HG03196 (cell line): ENCODE data around the gene TFCP2.
"Not testable (repeated sequence)": the region's sequence is repeated elsewhere in the genome, so short reads cannot be mapped to it uniquely, and the experiment has no call there.

Experiments used
- ATAC-seq: cut with Tn5 transposase; IDR thresholded peaks from one replicate; pipeline ENCODE4 v1.9.1; 2021; ENCODE audit not compliant: unreplicated experiment

Gene TFCP2

DNA sequence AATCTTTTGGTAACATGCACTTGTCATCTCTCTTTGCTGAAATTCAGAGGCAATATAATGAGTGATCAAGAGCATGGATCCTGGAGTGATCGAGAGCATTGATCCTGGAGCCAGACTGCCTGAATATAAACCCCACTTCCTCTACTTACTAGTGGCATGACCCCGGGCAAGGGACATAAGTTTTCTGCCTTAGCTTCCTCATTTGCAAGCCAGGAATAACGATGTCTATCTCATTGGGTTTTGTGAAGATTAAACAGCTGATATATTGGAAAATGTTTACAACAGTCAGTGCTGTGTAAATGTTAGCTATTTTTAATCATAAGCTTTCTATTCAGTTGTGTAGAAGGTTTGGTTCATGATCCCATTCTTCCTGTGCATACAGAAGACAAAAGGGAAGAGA is 87.2 kb downstream of the TFCP2 start:
- no peak for ATAC-seq

DNA sequence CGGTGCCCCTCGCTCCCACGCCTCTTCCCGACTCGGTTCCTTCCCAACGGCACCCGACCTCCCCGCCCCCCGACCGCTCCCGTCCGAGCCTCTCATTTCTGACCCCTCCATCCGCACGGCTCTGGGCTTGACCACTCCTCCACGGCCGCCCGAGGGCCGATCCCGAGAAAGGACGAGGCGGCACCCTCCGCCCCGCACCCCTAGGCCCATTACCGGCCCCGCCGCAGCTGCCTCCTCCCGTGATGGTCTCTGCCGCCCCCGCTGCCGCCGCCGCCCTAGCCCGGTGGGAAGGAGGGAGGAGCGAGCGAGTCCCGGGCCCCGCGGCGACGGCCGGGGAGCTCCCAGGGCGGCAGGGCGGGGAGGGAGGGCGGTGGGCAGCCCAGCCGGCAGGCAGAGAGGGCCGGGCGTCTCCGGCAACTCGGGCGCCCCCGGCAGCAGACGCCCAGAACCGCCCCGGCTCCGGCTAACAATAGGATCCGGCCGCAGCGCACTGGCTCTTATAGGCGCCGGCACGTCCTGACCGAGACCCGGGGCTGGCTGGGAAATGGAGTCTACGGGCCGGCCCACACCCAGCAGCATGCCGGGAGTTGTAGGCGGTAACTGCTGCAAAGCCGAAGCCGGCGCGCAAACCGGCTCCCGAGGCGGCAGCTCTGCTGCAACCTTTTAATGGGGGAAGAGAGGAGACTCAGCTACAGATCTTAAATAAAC is 89.7 kb downstream of the TFCP2 start, which contains the start of gene CSRNP2:
TSS of gene CSRNP2 (minus strand) at position 471 of the 708 bp plus-strand sequence. CDS start 7,035 bp downstream, outside the sequence.
- ATAC-seq: peak; percentile 98

DNA sequence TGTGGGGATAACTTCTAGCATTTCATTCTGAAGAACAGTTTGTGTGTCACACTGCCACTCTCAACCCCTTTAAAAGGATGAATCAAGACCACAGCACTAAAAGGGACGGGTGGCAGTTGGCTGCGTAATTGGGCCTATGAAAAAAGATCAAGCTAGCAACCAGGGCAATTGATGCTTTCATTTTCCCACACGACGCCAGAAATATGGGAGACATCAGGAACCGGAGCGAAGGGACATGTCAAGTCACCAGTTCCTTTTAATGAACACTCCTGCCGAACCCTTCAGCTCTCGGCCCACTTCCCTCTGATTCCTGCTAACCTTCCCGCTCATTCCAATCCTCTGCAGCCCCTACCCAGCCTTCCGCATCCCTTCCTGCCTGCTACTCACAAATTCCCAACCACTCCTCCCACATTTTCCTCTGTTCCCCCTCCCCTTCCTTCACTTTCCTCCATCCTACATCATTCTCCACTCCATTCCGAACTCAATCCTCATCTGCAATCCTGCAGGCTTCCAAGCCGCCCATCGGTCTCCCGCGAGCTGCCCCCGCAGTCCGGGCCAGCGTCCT is 90.3 kb downstream of the TFCP2 start:
- ATAC-seq: no peak

DNA sequence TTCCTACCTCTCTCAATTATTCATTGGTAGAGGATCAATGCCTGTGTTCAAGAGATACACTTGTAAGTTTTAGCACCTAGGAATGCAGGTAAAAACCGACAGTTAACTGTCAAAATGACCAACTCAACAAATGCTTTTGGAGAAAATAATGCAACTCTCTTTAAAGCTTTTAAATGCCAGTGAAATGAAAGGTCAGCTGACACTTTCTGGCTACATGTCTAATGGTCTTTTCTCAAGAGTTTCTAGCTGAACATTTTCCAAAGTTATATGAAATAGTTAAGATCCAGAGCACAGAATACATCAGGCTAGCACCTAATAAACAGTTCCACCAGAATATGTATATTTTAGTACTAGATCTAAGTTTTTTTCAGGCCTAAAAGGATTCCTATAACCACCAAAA is 91.5 kb downstream of the TFCP2 start:
- ATAC-seq: no peak

DNA sequence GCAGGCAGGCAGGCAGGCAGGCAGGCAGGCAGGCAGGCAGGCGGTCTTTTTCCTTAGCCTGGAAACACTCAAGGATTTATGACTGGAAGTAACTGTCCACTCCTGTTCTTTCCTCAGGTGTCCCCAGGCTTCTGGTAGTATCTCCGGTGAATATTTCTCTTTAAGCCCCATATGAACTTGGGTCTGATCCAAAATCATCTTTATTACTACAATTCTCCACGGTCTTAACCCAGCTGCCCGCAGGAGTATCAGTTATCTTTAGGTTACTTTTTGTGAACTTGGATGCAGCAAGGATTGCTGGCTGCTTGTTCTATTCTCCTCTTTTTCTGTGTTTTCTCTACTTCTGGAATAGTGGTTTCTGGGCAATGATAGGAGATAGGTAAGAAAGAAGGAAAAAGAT is 92.8 kb downstream of the TFCP2 start:
- no peak for ATAC-seq

DNA sequence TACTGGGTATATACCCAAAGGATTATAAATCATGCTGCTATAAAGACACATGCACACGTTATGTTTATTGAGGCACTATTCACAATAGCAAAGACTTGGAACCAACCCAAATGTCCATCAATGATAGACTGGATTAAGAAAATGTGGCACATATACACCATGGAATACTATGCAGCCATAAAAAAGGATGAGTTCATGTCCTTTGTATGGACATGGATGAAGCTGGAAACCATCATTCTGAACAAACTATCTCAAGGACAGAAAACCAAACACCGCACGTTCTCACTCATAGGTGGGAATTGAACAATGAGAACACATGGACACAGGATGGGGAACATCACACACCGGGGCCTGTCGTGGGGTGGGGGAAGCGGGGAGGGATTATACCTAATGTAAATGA is 94.1 kb downstream of the TFCP2 start:
- ATAC-seq: not testable (repeated sequence)

DNA sequence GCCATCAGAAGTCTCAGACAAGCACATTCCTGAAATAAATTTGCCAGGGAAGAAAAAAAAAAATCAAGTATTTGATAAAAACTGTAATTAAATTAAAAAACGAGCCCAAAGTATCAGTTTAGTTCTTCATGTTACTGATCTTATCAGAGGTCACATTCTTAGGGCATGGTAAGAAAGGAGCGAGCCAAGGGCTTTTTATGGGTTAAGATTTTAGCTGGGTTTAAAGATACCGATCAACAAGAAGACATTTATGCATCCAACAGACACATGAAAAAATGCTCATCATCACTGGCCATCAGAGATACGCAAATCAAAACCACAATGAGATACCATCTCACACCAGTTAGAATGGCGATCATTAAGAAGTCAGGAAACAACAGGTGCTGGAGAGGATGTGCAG is 94.6 kb downstream of the TFCP2 start:
- ATAC-seq: not testable (repeated sequence)

DNA sequence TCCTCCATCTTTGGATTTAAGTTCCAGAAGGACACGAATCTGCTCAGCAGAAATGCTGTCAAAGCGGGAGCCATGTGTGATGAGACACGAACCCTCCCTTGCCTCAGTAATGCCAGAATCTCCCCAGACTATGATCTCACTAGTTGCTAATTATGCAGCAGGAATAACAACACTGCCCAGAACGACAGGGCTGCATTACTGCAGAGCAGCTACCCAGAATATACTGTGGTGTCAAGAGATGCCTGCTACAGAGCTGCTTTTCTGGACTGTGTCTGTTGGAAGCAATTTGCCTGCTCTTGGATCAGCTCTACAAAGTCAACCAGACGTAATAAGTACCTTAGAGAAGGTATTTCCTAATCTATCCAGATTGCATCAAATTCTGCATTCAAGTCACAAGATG is 95.0 kb downstream of the TFCP2 start:
- no peak for ATAC-seq

DNA sequence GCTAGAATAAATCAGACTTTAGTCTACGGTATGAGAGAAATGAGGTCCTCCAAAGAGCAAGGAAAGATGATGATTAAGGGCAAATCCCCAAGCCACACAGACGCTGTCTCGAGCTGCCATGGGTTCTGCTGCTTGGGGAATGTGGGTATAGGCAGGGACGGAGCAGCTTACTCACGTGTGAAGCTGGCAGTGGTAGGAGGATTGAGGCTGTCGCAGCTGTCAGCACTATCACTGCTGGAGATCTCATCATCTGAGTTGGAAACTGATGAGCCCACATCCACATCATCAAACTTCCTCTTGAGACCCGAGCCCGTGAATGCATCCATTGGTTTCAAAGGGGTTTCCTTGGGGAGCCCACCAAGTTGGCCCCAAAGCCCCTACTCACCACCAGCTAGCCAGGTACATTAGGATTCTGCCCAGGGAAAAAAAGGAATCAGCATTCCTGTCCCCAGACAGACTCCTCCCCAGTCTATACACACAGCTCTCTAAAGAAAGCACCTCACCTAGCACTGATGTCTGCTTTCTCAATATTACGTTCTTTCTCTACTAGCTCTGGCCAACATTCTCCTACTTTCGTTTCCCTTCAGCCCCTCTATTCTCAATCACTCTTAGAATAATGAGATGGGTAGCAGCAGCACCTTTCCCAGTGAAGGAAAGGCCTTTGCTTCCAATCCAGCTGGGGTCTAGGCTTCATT is 96.6 kb downstream of the TFCP2 start:
- no peak for ATAC-seq

DNA sequence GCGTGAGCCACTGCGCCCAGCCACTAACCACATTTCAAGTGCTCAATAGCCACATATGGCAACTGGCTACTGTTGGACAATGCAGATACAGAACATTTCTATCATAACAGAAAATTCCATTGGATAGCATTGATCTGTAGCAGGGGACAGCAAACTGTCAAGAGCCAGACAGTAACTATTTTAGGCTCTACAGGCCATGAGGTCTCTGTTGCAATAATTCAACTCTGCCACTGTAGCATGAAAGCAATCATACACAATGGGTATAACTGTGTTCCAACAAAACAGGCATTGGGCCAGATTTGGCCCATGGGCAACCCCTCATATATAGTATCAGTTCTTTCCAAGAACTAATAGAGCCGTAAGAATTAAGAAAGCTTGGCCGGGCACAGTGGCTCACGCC is 97.5 kb downstream of the TFCP2 start:
- no peak for ATAC-seq

DNA sequence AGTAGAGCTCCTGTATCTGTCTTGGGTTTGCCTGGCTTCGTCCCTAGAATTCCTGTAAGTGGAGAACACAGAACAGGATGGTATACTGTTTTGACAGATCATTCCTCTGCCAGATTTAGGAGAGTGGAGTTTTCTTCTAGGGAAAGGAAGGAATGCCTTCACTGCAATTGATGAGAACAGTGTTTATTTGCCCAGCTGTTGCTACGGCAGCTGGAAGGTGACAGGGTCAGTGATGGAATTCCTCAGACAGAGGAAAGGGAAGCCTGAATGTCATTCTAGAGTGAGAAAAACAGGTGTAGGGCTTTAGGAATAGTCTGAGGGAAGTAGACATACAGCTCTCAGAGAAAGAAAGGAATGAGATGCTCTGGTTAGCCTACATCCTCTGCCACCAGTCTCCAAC is 101.3 kb downstream of the TFCP2 start:
- ATAC-seq: no peak

DNA sequence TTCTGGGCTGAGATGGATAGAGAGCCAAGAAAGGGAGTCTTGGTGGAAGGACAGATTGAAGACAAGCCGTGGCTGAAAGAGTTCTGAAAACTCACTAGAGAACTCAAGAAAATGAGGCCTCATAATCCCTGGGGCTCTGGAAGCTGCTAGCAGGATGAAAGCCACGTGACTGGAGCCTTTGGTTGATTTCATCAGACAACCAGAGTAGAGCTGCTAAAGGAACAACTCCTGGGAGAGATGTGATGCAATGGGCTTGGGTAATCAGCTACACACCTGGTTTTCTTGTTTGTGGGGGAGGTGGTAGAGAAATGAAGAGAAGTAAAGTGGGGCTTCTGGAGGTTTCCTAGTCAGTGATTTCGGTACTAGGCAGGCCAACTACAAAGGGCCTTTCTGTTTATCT is 102.9 kb downstream of the TFCP2 start:
- no peak for ATAC-seq

DNA sequence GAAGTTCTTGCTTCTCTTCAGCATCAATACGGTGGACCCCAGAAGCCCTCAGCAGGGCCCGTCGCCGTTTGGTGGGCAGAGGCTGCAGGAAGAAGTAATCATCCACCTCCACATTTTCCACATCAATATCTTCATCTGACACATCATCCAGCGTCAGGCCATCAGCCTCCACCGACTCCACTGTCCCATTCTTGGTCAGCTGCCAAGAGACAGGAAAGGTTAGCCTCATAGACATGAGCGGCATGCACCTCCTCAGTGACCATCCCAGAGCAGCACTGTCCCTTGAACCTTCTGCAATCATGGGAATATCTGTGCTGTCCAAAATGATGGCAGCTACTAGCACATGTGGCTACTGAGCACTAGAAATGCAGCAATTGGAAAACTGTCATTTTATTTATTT is 105.2 kb downstream of the TFCP2 start:
- no peak for ATAC-seq

DNA sequence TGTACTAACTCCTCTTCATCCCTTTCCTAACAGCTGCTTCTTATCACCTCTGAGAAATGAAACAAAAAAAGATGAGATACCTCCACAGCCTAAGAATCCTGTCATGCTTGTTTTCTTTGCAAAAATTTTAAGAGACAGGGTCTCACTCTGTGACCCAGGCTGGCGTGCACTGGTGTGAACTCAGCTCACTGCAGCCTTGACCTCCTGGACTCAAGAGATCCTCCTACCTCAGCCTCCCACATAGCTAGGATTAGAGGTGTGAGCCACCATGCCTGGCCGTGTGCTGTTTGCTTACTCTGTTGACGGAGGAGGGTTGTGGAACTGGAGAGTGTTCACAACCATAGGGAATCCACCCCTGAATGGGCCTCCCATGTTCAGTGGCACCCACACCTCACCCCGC is 105.7 kb downstream of the TFCP2 start:
- no peak for ATAC-seq

DNA sequence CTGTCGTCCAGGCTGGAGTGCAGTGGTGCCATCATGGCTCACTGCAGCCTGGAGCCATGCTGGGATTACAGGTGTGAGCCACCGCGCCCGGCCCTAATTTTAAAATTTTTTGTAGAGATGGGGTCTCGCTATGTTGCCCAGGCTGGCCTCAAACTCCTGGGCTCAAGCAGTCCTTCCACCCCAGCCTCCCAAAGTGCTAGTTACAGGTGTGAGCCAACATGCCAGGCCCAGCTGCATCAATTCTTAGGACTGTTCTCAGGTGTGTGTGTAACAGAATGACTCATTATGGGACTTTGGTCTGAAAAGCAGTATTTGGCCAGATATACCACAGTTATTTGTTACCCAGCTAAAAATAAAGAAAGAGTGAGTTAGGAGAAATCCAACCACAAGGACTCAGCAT is 107.4 kb downstream of the TFCP2 start:
- no peak for ATAC-seq

DNA sequence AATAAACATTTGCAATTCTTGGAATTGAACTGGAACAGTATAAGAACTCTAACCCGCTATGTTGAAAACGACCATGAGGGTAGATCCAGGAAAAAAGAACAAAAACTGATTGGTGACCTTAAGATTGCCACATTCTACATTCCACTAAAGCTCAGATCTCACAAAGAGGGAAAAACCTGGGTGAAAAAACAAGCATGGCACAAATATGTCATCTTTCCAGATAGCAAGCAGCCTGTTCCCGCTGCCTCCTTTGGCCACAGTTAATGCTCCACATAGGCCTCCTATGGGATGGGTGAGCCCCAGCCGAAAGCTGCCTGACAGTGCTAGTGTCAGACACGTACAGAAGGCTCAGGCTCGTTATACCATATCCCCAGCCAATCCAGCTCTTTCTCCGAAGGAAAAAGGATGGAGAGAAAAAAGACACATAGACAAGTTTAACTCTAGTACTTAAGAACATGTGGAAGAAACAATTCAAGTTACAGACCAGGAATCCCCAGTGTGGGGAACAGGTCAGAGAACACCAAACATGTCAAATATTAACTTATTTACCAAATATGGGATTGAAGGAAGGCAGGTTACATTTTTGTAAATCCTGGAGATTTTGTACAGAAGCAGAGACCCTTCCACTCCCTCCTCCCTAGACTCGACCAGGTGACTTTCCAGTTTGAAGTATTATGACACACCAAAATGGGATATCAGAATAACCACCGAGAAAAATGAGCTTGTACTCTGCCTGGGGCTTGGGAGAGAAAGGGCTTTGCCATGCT is 110.1 kb downstream of the TFCP2 start:
- no peak for ATAC-seq

DNA sequence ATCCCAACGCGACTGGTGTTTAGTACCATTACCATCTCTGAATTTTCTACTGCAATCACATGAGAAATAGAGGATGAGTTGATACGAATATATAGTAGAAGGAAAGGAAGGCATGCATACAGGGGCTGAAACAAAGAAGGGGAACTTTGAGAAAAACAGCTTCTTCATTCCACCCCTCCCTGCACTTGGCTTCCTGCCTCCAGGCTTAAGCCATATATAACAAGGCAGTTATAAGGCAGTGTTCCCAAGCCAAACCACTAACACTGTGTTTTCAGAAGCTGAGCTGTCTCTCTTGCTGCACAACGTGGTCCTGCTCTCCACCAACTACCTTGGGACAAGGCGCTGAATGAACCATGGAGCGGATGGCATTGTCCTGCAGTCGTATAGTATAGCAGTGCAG is 113.8 kb downstream of the TFCP2 start:
- no peak for ATAC-seq

DNA sequence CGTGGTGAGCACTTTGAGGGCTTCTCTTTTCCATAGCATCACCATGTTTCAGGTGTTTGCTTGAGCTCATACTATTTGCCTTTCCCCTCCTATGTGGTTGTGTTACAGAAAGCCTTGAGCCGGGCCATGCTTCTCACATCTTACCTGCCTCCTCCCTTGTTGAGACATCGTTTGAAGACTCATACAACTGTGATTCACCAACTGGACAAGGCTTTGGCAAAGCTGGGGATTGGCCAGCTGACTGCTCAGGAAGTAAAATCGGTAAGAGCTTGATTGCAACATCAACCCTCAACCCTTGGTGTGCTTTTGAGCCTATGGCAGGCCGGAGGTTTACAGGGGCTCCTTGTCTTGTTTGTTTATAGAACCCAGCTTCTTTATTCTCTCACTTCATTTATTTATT is 116.7 kb downstream of the TFCP2 start:
- ATAC-seq: no peak

DNA sequence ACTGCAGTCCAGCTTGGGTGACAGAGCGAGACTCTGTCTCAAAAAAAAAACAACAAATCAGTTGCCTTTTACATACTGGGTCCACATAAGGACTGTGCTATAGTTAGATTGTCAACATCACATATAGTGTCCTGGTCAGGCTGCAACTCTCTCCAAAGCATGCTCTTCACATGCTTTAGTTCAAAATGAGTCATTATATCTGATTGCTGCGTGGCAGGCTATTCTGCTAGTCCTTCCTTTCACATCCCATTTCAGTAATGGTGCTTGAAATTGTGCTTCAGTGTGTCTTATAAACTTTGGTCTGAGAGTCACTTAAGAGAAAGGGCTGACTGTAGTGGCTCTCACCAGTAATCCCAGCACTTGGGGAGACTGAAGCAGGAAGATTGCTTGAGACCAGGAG is 117.9 kb downstream of the TFCP2 start:
- no peak for ATAC-seq

DNA sequence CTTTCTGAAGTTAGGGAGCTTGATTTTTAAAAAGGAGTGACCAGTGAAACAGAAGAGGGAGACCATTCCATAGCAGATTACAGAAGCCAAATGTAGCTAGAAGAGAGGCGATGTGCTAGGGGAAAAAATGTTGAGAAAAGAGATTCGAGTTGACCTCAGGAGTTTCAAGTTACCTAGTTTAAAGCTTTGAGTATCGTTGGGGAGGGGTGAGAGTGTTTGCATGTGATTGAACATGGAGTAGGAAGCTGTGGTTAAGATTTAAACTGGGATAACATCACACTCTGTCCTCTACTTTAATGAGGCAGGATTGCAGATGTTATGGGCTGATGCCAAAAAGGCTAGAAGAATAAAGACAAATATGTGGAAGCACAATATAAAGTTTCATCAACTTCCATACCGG is 121.1 kb downstream of the TFCP2 start:
- no peak for ATAC-seq

DNA sequence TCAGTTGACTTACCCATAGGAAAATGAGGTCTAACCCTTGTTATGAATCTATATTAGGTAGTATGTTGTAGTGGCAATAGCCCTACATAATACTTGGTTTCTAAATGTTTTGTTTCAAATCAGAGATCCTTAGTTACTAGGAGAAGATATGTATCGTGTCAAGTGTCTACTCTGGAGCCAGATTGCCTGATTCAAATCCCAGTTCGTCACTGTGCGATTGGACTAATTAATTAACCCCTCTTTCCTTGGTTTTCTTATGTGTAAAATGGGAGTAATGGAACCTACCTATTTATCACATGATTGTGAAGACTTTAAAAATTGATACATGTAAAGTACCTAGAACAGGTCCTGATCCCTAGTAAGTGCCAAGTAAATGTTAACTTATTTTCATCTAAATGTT is 123.4 kb downstream of the TFCP2 start:
- no peak for ATAC-seq
